HPDE6-E6E7 (cell line): ENCODE results near the gene CPB2.
A peak's percentile ranks its signal among the peaks of the same experiment; 100 is the strongest.

Experiments used
- DNase-seq: peaks from one replicate; pipeline ENCODE4 v3.0.0; 2011; ENCODE audit warnings: missing footprints; ENCODE audit errors: extremely low spot score

The CPB2 gene

DNA sequence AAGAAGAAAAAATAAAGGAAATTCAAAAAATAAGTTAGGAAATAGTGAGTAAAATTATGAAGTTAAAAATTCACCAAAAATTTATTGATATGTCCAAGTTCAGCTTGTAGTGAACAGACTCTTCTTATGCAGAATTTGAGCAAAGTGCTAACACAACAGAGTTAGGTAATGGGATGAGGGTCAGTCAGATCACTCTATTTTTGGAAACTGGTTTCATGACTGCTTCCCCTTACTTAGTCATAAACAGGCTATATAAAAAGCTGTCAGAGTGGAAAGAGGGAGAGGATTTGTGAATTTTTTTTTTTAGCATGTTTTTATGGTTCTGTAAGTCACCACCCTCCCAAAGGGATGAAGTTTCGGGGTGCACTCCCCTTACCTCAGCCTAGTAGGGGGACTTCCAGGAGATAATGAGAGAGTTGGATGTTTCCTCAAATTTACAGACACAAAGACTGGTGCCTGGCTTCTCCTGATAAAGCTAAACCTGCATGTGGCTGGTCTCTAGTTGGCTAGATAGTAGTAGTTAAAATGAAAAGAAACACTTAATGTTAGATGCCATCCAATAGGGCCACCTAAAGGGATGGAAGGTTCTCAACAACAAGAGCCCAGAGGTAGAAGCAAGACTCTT is 4.5 kb downstream of the CPB2 start:
- no peak for DNase-seq

GRCh38 chr13:46097663-46098062 is 7.2 kb downstream of the CPB2 start:
- DNase-seq = no peak

DNA sequence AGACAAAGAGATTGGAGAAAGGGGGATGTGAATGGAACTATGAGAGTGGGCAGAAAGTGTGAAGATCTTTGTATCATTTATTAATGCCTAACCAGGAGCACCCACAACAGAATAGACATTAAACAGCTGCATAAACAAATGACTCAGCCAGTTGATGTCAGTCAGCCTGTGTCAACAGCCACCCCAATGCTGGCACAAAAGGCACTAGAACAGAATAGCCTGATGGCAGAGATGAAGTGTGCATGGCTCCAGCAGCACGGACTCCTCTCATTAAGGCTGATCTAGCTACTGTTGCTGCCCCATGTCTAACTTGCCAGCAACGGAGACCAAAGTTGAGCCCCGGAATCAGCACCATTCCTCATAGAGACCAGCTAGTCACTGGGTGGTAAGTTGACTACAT is 7.8 kb downstream of the CPB2 start:
- DNase-seq = no peak

DNA sequence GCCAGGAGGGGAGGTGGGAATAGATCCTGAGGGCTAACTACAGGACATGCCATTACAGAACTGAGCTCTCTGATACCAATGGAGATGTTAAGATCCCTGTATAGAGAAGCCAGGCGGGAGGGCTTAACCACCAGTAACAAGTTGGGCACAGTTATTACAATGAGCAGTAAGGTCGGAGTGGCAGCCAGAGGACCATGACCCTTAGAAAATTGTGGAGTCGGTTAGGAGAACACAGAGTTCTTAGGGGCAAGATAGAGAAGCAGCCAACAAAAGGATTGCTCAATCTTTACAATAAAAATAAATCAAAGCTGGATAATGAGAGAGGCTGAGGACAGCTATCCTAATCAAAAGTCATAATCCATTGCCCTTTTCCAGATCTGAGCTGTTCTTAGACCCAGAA is 10.4 kb downstream of the CPB2 start:
- DNase-seq = no peak

DNA sequence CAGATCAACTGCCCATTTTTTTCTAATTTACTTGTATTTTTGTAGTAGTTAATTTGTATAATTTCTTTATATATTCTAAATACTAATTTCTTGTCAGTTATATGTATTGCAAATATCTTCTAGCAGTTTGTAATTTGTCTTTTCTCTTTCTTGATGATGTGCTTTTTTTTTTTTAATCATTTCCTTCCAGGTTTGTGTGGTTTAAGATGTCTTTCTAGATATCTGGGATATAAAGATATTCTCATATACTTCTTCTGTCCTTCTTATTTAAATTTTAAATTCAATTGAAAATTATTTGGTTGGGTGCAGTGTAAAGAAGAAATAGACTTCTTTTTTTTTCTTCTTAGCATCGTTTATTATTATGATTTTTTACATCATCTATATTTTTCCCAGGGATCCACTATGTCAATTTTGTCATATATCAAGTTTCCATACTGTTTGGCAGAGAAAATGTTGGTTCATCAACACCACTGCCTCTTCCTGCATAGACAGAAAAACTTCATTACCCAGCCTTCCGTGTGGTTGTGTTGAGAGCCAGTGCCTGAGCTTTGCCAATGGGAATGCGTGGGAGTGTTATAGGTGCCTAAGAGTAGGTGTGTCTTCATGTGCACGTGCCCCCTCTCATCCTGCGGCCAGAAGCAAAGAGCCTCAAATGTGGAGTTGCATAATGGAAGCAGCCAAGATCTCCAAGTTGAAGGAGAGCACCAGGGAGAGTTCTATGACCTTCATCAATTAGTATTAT is 15.8 kb downstream of the CPB2 start:
- DNase-seq = no peak

- DNase-seq = no peak
These were observed 17.4 kb downstream of the CPB2 start for GRCh38 chr13:46087481-46087880.

GRCh38 chr13:46086985-46087384 is 17.8 kb downstream of the CPB2 start:
- no peak for DNase-seq

- no peak for DNase-seq
These were observed 18.4 kb downstream of the CPB2 start for GRCh38 chr13:46086421-46086922.

GRCh38 chr13:46085737-46086136 is 19.1 kb downstream of the CPB2 start:
- DNase-seq = no peak

- DNase-seq = no peak
These were observed 22.5 kb downstream of the CPB2 start for GRCh38 chr13:46082324-46082723.

DNA sequence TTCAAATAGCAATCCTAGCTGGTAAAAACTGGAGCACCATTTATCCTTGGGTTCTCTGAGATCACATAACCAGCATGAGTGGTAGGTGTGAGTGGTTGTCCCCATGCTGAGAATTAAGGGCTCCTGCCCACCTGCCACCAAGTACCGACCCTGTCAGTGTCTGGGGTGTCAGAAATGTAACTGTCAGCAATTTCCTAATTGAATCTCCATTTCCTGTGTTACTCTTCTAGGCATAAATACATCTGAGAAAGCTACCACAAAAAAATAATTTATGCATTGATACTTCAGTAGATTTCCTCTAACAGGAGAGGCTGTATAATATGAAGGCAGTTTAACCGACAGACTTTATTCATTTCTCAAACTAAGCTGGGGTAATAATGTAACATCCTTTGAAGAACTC is 25.1 kb downstream of the CPB2 start:
- DNase-seq = no peak

DNA sequence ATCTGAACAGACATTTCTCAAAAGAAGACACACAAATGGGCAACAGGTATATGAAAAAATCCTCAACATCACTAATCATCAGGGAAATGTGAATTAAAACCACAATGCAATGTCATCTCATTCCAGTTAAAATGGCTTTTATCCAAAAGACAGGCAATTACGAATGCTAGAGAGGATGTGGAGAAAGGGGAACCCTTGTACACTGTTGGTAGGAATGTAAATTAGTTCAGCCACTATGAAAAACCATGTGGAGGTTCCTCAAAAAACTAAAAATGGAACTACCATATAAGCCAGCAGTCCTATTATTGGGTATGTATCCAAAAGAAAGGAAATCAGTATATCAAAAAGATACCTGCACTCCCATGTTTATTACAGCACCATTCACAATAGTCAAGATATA is 27.6 kb downstream of the CPB2 start:
- DNase-seq = no peak

DNA sequence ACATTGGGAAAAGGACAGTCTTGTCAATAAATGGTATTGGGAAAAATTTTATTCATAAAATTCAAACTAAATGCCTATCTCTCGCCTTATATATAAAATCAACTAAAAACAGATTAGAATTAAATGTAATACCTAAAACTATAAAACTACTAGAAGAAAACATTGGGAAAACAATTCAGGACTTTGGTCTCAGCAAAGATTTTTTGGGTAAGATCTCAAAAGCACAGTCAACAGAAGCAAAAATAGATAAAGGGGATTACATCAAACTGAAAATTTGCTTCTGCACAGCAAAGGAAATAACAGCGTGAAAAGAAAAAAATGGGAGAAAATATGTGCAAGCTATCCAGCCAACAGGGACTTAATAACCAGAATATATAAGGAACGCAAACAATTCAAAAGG is 28.0 kb downstream of the CPB2 start:
- no peak for DNase-seq

- no peak for DNase-seq
These were observed 29.0 kb downstream of the CPB2 start for GRCh38 chr13:46075811-46076210.

DNA sequence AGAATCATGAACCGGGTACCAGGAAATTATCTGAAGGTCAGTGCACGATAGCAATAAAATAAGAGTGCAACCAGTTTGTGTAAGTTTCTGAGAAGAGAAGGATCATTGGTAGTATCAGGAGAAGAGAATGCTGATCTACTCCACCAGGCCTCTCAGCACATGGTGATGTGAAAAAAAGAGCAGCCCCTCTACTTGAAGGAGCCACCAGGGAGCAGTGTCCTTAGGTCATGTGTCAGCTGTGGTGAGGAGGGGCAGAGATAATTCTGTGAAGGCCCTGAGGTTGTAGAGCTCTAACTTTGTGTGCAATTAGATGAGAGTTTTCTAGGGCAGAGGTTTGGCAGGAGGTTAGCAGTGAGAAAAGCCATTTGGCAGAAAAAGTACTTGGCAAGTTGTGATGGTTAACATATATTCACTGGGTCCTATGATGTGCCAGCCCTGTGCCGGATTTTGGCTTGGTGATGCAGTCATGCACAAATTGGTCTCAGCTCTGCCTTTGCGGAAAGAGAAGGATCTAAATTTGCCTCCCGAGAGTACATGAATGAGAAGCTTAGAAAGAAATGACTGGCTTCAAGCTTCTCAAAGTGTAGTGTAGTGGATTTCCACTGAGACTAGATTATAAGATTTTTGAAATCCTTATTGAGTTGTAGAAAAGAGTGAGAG is 33.1 kb downstream of the CPB2 start:
- no peak for DNase-seq

DNA sequence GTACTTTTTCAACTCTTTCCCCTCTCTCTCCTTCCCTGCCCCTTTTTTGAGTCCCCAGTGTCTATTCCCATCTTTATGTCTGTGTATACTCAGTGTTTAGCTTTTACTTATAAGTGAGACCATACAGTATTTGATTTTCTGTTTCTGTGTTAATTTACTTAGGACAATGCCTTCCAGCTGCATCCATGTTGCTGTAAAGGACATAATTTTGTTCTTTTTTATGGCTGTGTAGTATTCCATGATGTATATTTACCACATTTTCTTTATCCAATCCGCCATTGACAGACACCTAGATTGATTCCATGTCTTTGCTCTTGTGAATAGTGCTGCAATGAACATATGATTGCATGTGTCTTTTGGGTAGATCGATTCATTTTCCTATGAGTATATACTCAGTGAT is 41.5 kb downstream of the CPB2 start:
- DNase-seq = no peak

DNA sequence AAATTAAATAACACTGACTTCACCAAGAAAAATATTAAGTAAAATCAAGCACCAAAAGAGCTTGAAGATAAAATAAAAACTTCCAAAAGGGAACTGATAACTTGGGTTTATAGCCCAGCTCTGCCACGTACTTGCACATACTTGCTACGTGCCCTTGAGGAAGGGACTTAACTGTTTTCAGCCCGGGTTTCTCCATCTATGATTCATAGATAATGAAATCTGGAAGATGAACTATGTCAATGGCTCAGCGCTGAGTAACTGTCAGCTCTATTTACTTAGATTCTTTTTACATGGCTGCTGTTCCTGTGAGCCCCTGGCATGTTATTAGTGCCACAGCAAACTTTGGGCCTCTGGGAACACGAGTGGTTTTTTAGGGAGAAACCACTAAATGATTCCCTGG is 42.6 kb downstream of the CPB2 start:
- DNase-seq = peak; percentile 14

DNA sequence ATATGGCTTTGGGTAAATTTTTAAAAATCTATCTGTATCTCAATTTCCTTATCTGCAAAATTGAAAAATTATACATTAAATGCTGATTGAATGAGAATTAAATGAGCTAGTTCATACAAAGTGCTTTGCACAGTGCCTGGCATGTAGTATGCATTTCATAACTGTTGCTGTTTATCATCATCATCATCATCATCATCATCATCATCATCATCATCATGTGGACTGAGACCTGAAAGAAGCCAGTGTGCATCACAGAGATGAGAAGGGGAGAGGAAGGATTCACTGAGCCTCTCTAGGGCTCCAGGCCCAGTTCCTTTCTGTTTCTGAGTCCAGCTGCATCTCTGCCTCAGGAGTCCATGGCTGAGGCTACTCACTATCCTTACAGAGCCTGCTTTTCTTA is 45.4 kb downstream of the CPB2 start:
- no peak for DNase-seq

DNA sequence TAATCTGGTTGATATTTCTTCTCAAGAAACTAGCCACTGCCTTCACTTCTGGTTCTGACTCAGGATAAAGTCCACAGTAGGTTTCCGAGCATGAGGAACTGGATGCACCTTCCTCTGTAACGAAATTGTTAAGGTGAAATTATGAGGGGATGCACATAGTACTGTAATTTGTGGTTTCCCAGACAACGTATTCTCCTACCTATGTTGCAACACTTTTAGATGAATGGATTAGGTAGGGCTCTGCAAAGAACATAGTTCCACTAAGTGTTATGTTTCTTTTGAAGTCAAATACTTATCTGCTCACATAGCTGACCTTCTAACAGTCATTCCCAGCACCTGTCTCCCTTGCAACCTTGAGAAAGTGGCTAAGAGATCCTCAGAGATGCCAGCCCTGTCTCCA is 46.6 kb downstream of the CPB2 start:
- no peak for DNase-seq

DNA sequence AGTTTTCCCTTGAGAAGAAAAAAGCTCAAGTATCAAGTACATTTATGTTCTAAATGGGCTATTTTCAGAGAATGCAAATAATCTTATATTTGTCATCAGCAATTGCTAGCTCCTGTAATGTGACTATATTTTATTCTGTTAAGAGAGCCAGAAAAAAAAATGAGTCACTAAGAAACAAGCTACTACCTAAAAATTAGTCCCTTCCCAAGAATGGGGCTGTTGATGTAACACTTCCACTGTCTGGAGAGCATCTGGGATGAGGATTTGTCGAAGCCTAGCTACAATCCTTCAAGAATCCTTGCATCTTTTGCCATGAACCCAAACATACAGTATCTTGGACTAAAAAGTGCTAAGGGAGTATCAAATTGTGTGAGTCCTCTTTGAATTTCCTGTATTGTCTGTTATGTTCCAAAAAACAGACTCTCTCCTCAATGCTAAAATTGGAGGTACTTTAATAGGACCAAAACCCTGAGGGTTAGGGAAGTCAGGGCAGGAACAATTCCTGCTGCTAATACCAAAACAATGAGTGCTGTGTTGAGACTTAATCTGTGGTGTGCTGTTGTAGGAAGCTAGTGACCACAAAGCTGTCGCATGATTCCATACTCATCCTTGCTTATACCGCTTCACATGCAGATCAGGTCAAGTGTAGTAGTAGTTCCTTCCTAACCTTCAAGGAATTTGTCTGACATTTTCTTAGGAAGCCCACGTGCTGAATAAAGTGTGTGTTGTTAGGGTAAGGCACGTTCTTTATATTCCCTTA is 47.4 kb downstream of the CPB2 start:
- DNase-seq = no peak

DNA sequence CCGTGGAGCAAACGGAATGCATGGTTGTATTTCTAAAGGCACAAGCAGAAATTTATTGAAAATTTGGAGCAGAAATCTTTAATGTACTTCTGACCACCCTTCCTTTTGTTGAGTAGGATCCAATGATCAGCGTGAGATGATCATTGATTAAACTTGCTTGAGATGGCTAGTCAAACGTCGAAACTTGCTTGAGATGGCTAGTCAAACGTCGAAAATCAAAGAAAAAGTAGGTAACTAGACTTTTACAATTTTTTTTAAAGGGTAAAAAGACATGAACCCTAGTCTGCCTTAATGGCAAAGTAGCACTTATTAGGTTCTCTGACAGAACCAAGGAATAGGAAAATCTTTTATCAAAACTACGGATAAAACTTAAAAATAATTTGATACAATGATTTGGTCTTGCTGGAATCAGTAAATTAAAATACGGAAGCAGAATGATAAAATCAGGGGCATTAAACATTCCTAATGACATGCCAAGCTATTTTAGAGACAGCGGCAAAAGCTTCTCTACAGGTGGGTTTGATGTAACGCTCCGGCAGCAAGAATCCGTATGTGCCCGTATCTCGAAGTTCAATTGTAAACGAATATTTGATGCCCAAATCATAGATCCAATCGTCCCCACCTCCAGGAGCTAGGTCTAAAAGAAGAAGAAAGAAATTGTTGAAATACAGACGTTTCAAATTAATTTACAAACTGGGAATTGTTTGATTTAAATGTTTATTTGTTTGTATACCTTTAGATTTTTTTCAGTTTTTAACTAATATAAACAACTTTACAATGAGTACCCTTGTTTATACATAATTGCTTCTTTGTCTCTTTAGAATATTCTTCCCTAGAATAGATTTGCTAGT is 51.4 kb downstream of the CPB2 start:
- DNase-seq = no peak
